IMR-90 (cell line): ENCODE measurements around the gene H2BK1.

Experiments used
- BHLHE40 ChIP-seq: fragments of 150-350 bp; IDR thresholded peaks from 2 replicates; pipeline ENCODE4 v1.6.1; 2016; ENCODE audit warnings: mild to moderate bottlenecking, low read depth, low read length
- CHD1 ChIP-seq: IDR thresholded peaks from 2 replicates; pipeline ENCODE4 v1.6.1; 2012; ENCODE audit warnings: low read depth, low read length, improper control_type of control experiment
- CTCF ChIP-seq: conservative IDR thresholded peaks from 2 replicates; pipeline ENCODE4 v1.5.1; 2012; ENCODE audit warnings: mild to moderate bottlenecking, low read depth, low read length, improper control_type of control experiment
- ELK1 ChIP-seq: fragments of 150-350 bp; IDR thresholded peaks from 2 replicates; pipeline ENCODE4 v1.6.1; 2016; ENCODE audit warnings: low read depth, mild to moderate bottlenecking, low read length, moderate library complexity, borderline replicate concordance
- FOS ChIP-seq: fragments of 150-350 bp; IDR thresholded peaks from 2 replicates; pipeline ENCODE4 v1.6.1; 2016; ENCODE audit warnings: low read depth, low read length
- MAFK ChIP-seq: IDR thresholded peaks from 2 replicates; pipeline ENCODE4 v1.6.1; 2012; ENCODE audit warnings: low read depth, low read length, improper control_type of control experiment
- MXI1 ChIP-seq: IDR thresholded peaks from 2 replicates; pipeline ENCODE4 v1.6.1; 2012; ENCODE audit warnings: low read depth, mild to moderate bottlenecking, low read length, moderate library complexity, borderline replicate concordance
- NFE2L2 ChIP-seq: fragments of 150-350 bp; IDR thresholded peaks from 2 replicates; pipeline ENCODE4 v1.6.1; 2016; ENCODE audit warnings: low read depth, mild to moderate bottlenecking, low read length
- POLR2A ChIP-seq: IDR thresholded peaks from 2 replicates; pipeline ENCODE4 v1.6.1; 2012; ENCODE audit warnings: mild to moderate bottlenecking, low read depth, low read length
- RAD21 ChIP-seq: IDR thresholded peaks from 2 replicates; pipeline ENCODE4 v1.6.1; 2012; ENCODE audit warnings: low read length, improper control_type of control experiment
- RFX5 ChIP-seq: IDR thresholded peaks from 2 replicates; pipeline ENCODE4 v1.8.0; 2012; ENCODE audit warnings: low read depth, mild to moderate bottlenecking, low read length, moderate library complexity
- SMC3 ChIP-seq: fragments of 150-350 bp; IDR thresholded peaks from 2 replicates; pipeline ENCODE4 v1.6.1; 2016; ENCODE audit warnings: low read depth, mild to moderate bottlenecking, antibody characterized with exemption, low read length, moderate library complexity
- USF2 ChIP-seq: fragments of 150-350 bp; IDR thresholded peaks from 2 replicates; pipeline ENCODE4 v1.6.1; 2017; ENCODE audit warnings: mild to moderate bottlenecking, antibody characterized with exemption, low read length, low read depth

GRCh38 chr7:151251328-151251688 is 41.0 kb upstream of the H2BK1 start:
- TF ChIP-seq CTCF (no peak), USF2 (no peak), RAD21 (no peak), POLR2A (no peak), BHLHE40 (no peak), RFX5 (no peak), NFE2L2 (no peak), MXI1 (no peak), CHD1 (no peak), ELK1 (no peak), SMC3 (no peak), FOS (no peak), MAFK (no peak)
